ENCODE results near the gene PLCH1. TPM values are rescaled to one million over a fixed set of nuclear protein-coding genes. Genes with fewer than 3 reads are reported as not detected.
A peak's percentile ranks its signal among the peaks of the same experiment; 100 is the strongest.

Gene PLCH1
- total and polyA plus RNA-seq, 2 of the 13 experiments (the other 11 are each of a cell fraction or from before 2014, with no cell fraction given) = 2.0 to 3.0 TPM

DNA sequence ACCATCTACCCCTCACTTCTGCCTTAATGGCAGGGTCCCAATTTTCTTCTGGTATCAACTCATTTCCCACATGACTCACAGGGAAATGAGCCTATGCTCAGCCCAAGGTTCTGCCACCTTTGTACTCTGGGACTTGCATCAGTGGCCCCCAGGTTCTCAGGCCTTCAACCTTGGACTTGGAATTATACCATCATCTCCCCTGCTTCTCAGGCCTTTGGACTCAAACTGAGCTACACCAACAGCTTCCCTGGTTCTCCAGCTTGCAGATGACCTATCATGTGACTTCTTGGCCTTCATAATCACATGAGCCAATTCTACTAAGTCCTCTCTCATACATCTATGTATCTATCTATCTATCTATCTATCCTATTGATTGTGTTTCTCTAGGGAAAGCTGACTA lies 149.5 kb downstream of the PLCH1 start (continued):
- TF ChIP-seq CBX5 (CRISPR knock-in tag; IDR thresholded peaks at IDR 0.05; ENCODE audit: borderline replicate concordance) (0 out of 2 replicates have a peak, but pooled peaks have one; percentile 46), GTF3A (CRISPR knock-in tag; conservative IDR thresholded peaks at IDR 0.05) (no peak), SOX6 (IDR thresholded peaks at IDR 0.05) (no peak), SOX6 (CRISPR knock-in tag; IDR thresholded peaks at IDR 0.05) (peak; percentile 37; the same call in 1 of the 2 replicates), HOMEZ (CRISPR knock-in tag; IDR thresholded peaks at IDR 0.05; ENCODE audit: low read depth) (peak; percentile 74; the same call in 1 of the 2 replicates), CEBPG (CRISPR knock-in tag; IDR thresholded peaks at IDR 0.05) (0 out of 2 replicates have a peak, but pooled peaks have one; percentile 38), NR2F1 (CRISPR knock-in tag; IDR thresholded peaks at IDR 0.05) (peak in 1 of 2 experiments; percentile 53; a peak in 1 of 4 replicates), TAF15 (IDR thresholded peaks at IDR 0.05; ENCODE audit: low read depth, low read length, poor library complexity, severe bottlenecking) (no peak), ZNF329 (CRISPR knock-in tag; IDR thresholded peaks at IDR 0.05; ENCODE audit: low read depth) (no peak), ETV5 (CRISPR knock-in tag; IDR thresholded peaks at IDR 0.05; ENCODE audit: borderline replicate concordance) (no peak), ZNF879 (CRISPR knock-in tag; IDR thresholded peaks at IDR 0.05) (no peak), EP300 (IDR thresholded peaks at IDR 0.05; ENCODE audit: low read depth in 2 of 2, low read length in 2 of 2) (peak; percentile 52 to 63; a peak in 2 of 4 replicates), EP300 (CRISPR knock-in tag; IDR thresholded peaks at IDR 0.05; ENCODE audit: borderline replicate concordance) (no peak), ZMYM4 (CRISPR knock-in tag; IDR thresholded peaks at IDR 0.05) (peak; percentile 90), FOXP1 (IDR thresholded peaks at IDR 0.05) (no peak), FOXP1 (CRISPR knock-in tag; IDR thresholded peaks at IDR 0.05) (no peak), HBP1 (CRISPR knock-in tag; IDR thresholded peaks at IDR 0.05; ENCODE audit: low read depth) (peak; percentile 53; the same call in 1 of the 2 replicates), ATF4 (CRISPR knock-in tag; IDR thresholded peaks at IDR 0.05) (peak in 1 of 2 experiments; percentile 63; a peak in 2 of 4 replicates), HIVEP1 (CRISPR knock-in tag; IDR thresholded peaks at IDR 0.05) (no peak), TEAD2 (CRISPR knock-in tag; IDR thresholded peaks at IDR 0.05) (no peak), MEIS2 (CRISPR knock-in tag; IDR thresholded peaks at IDR 0.05) (no peak), ZNF24 (IDR thresholded peaks at IDR 0.05) (no peak; the same call in 1 of the 2 replicates), BCL6 (CRISPR knock-in tag; IDR thresholded peaks at IDR 0.05) (peak; percentile 36; the same call in 1 of the 2 replicates), POGZ (CRISPR knock-in tag; IDR thresholded peaks at IDR 0.05) (peak; percentile 90), ZNF670 (CRISPR knock-in tag; IDR thresholded peaks at IDR 0.05; ENCODE audit: borderline replicate concordance) (no peak), REXO4 (CRISPR knock-in tag; IDR thresholded peaks at IDR 0.05; ENCODE audit: borderline replicate concordance) (no peak)
- TF ChIP-seq, protein P1, sequence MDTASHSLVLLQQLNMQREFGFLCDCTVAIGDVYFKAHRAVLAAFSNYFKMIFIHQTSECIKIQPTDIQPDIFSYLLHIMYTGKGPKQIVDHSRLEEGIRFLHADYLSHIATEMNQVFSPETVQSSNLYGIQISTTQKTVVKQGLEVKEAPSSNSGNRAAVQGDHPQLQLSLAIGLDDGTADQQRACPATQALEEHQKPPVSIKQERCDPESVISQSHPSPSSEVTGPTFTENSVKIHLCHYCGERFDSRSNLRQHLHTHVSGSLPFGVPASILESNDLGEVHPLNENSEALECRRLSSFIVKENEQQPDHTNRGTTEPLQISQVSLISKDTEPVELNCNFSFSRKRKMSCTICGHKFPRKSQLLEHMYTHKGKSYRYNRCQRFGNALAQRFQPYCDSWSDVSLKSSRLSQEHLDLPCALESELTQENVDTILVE (CRISPR knock-in tag; IDR thresholded peaks at IDR 0.05) = no peak
- TF ChIP-seq, protein P2, sequence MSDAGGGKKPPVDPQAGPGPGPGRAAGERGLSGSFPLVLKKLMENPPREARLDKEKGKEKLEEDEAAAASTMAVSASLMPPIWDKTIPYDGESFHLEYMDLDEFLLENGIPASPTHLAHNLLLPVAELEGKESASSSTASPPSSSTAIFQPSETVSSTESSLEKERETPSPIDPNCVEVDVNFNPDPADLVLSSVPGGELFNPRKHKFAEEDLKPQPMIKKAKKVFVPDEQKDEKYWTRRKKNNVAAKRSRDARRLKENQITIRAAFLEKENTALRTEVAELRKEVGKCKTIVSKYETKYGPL (CRISPR knock-in tag; IDR thresholded peaks at IDR 0.05) = no peak

All from HepG2 (cell line).